Measurements from ENCODE around the gene FKBP5.
"Not testable (repeated sequence)": the region's sequence is repeated elsewhere in the genome, so short reads cannot be mapped to it uniquely, and the experiment has no call there.

Gene FKBP5

GRCh38 chr6:35690484-35690883 lies 1.8 kb upstream of the FKBP5 start:
- no peak for DNase-seq (ENCODE audit: low read depth in 2 of 2)

GRCh38 chr6:35690006-35690405 lies 1.3 kb upstream of the FKBP5 start:
- not testable (repeated sequence) for DNase-seq (ENCODE audit: low read depth in 2 of 2)

GRCh38 chr6:35687658-35688604 lies 784 bp downstream of the FKBP5 start:
- DNase-seq (ENCODE audit: low read depth in 2 of 2): no peak

GRCh38 chr6:35686873-35687555 lies 1.7 kb downstream of the FKBP5 start:
- no peak for DNase-seq (ENCODE audit: low read depth in 2 of 2)

GRCh38 chr6:35686436-35686835 lies 2.3 kb downstream of the FKBP5 start:
- DNase-seq (ENCODE audit: low read depth in 2 of 2): no peak

- no peak for DNase-seq (ENCODE audit: low read depth in 2 of 2)
These were observed 5.4 kb downstream of the FKBP5 start for GRCh38 chr6:35683267-35683666.

- no peak for DNase-seq (ENCODE audit: low read depth in 2 of 2)
These were observed 7.4 kb downstream of the FKBP5 start for GRCh38 chr6:35681298-35681697.

- no peak for DNase-seq (ENCODE audit: low read depth in 2 of 2)
These were observed 9.3 kb downstream of the FKBP5 start for GRCh38 chr6:35679399-35679798.

- DNase-seq (ENCODE audit: low read depth in 2 of 2): no peak
These were observed 9.9 kb downstream of the FKBP5 start for GRCh38 chr6:35678814-35679213.

- peak in 1 of 2 experiments; percentile 30 for DNase-seq (ENCODE audit: low read depth in 2 of 2)
These were observed 10.6 kb downstream of the FKBP5 start for GRCh38 chr6:35678021-35678654.

- DNase-seq (ENCODE audit: low read depth in 2 of 2): no peak
These were observed 11.3 kb downstream of the FKBP5 start for GRCh38 chr6:35677456-35677855.

GRCh38 chr6:35675871-35676459 lies 12.8 kb downstream of the FKBP5 start:
- no peak for DNase-seq (ENCODE audit: low read depth in 2 of 2)

- DNase-seq (ENCODE audit: low read depth in 2 of 2): no peak
These were observed 14.1 kb downstream of the FKBP5 start for GRCh38 chr6:35674594-35674993.

- no peak for DNase-seq (ENCODE audit: low read depth in 2 of 2)
These were observed 15.0 kb downstream of the FKBP5 start for GRCh38 chr6:35673755-35674154.

- DNase-seq (ENCODE audit: low read depth in 2 of 2): not testable (repeated sequence)
These were observed 15.4 kb downstream of the FKBP5 start for GRCh38 chr6:35673284-35673666.

GRCh38 chr6:35670453-35670852 lies 18.3 kb downstream of the FKBP5 start:
- DNase-seq (ENCODE audit: low read depth in 2 of 2): not testable (repeated sequence)

GRCh38 chr6:35669451-35670045 lies 19.2 kb downstream of the FKBP5 start:
- no peak for DNase-seq (ENCODE audit: low read depth in 2 of 2)

- peak; percentile 82 to 84 for DNase-seq (ENCODE audit: low read depth in 2 of 2)
These were observed 19.8 kb downstream of the FKBP5 start for GRCh38 chr6:35668744-35669450.

- DNase-seq (ENCODE audit: low read depth in 2 of 2): no peak
These were observed 20.6 kb downstream of the FKBP5 start for GRCh38 chr6:35668096-35668495.

- DNase-seq (ENCODE audit: low read depth in 2 of 2): no peak
These were observed 23.1 kb downstream of the FKBP5 start for GRCh38 chr6:35665573-35665972.

- DNase-seq (ENCODE audit: low read depth in 2 of 2): no peak
These were observed 23.8 kb downstream of the FKBP5 start for GRCh38 chr6:35664945-35665344.

All from fibroblast of skin of left quadriceps (primary cell).